DMS153 (cell line): ENCODE results near the gene BAHCC1.

Source experiments
- DNase-seq: peaks from one replicate; lab custom pipeline; 2025; lab: John Stamatoyannopoulos, UW

BAHCC1 gene

DNA sequence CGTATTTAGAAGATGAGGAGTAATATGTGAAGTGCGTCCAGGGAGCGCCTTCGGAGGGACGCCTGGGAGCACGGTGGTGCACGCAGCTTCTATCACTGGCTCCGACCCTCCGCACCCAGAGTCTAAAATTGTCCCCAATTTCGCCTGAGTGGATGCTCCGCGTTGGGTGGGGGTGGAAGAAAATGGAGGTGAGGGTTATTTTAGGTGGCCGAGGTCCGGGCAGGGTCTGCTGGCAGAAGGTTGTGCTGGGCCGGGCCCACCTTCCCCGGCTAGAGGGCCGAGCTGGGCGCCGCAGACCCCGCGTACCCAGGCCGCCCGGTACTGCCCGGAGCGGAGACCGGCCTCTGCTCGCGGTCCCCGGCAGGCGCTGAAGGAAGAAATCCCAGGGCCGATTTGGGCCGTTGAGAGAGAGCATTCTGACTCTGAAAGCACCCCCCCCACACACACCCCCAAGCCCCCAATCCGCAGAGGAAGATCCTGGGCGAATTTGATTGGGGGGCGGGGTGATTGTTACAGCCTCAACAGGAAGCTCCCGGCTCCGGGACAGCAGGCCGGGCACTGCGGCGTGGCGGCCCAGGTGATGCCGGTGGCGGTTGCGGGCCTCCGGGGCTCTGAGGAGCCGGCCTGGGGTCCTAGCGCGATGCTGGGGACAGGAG is 3.0 kb downstream of the BAHCC1 start:
- DNase-seq = no peak

DNA sequence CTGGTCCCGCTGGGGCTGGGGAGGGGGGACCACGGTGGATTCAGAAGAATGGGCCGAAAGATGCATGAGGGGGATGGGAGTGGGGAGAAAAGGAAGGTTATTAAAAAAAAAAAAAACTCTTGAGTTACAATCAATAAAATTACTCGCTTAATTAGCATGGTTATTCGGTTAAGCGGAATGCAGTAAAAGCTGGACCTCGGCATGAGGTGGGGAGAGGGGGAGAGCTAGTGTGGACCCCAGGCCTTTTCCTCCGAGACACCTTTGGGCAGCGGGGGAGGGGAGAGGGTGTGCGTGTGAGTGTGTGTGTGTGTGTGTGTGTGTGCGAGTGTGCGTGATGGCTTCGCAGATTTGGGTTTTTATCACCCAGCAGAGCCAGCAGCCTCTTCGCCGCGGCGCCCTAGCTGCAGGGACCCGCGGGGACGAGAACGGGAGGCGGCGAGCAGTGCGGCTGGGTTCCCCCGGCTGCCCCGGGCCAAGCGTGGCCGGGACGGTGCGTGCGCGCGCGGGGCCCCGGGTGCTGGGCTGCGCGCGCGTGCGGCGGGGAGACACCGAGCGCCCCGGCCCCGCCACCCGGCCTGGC is 3.7 kb downstream of the BAHCC1 start:
- no peak for DNase-seq

DNA sequence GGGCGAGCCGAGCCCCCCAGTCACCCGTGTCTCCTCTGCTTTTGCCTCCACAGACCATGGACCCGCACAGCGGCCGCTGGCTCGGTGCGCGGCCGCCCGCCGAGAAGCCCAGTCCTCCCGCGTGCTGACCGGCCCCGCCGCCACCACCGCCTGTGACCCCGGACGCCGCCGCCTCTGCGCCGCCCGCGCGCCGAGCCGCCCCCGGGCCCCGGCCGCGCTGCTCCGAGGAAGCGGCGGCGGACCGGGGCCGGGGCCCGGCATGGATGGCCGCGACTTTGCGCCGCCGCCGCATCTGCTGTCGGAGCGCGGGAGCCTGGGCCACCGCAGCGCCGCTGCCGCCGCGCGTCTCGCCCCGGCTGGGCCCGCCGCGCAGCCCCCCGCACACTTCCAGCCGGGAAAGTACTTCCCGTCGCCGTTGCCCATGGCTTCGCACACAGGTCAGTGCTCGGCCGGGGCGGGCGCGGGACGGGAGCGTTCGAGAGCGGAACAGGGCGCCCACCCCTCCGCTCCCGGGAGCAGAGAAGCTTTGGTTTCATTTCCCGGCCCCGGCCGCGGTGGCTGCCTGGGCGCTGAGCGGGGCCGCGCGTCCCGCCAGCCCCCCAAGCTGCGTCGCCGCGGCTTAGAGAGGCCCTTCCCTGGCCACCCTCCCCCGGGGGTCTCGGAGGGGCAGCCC is 4.4 kb downstream of the BAHCC1 start:
- no peak for DNase-seq

DNA sequence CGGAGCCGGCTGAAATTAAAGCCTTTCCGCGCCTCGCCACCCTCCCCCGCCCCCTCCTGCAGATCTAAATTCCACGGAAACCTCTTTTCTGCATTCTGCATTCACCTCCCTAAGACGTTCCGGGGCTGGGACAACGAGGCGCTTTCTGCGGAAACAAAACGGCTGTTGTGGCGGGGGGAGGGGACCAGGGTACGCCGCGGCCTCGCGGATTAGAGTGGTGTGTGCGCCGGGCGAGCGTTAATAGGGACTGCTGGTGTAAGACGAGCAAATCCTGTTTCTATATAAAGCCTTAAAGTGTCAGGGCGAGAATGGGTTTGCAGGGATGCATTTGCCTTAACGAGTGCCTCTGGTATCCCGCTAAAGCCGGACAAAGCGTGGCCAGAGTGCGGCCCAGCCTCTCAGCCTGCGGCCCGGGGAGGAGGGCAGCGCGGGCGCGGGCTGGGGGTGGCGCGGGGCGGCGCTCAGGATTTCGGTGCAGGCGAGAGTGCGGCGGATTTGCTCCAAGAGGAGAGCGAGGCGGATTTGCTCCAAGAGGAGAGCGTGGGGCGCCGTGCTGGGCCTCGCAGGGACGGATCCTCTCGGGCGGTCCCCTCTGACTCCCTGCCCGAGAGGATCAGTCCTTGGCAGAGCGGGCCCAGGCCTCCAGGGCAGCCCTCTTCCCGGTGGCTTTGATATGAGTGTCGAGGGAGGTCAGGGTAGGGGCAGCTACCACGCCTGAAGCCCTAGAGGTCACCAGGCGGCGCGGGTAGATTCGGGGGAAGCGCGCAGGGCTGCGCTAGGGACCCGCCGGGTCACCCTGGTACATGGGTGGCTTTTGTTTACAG is 5.1 kb downstream of the BAHCC1 start:
- DNase-seq = no peak

DNA sequence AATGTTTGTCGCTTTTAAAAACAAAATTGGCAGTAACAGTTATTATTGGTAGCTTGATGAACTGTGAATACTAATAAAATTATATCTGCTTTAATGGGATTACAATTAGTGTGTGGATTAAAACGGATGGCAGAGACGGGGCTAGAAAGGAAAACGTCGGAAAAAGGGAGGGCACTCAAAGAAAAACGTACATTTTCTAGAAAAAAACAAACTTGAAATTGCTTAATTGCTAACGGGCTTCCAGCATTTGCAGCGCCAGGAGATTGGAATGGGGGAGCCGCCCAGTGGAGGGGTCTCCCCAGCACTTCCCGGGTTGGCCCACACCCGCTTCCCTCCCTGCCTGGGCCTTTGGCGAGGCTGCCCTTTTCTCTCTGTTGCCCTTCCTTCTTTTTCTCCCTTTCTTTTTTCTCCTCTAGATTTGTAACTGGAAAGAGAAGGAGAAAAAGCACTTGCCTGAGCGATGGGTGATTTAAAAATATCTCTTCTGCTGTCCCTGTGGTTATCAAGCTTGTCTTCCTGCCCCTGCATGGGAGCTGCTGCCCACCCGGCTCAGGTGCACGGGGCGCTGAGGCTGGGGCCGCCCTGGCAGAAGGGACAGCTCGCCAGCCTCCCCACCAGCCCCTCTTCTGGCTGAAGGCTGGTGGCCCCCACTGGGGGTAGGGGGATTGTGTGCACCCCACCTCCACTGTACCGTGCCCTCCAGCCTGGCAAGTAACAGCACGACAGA is 5.9 kb downstream of the BAHCC1 start:
- DNase-seq = no peak

DNA sequence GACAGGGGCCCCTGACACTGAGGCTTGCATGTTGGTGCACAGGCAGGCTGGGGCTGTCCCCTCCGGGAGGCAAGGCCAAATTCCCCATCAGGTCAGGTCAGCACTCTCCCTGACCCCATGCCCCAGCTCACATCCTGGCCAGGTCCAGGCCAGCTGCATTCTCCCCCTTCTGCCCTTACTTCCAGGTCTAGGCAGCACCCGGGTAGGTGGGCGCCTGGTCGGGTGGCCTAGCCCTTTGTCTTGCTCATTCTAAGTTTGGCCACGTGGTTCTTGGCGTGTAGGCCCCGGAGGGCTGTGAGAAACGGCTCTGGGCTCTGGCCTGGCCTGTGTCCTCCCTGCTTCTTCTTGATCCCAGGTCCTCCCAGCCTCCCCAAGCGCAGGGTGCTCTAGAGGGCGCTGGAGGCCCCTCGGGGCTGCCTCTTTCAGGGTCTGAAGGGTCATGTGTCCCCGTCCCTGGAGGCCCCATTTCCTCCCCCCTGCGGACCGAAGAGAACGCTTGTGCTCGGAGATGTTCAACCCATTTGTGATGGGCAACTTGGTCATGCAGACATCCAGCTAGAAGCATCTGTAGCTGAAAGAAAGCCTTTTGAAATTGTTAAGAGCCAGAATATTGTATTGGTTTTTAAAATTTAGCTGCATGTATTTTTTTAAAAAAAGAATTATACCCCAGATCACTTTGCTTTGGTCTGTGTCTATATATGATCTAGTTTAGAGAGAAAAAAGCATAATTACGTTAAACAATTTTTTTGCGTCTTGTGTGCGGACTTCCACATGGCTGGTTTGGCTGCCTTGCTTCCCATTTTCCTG is 6.7 kb downstream of the BAHCC1 start:
- peak; percentile 62 for DNase-seq

DNA sequence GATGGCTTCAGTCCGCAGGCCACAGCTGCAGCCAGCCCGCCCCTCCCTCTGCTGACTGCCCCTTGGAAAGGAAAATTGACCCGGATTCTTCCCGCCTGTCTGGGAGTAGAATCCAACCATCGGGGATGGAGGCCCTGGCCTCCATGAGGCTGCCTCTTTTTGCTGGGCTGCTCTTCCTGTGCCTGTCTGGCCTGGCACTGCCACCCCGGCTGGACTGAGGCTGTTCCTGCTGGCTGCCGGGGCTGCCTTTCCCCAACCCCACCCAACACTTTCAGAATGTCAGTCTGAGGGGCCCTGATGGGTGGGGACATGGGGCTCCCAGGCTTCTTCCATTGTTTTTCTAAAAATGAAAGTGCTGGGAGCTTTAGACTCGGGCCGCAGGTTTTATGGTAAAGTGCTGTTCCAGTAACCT is 7.3 kb downstream of the BAHCC1 start:
- no peak for DNase-seq

DNA sequence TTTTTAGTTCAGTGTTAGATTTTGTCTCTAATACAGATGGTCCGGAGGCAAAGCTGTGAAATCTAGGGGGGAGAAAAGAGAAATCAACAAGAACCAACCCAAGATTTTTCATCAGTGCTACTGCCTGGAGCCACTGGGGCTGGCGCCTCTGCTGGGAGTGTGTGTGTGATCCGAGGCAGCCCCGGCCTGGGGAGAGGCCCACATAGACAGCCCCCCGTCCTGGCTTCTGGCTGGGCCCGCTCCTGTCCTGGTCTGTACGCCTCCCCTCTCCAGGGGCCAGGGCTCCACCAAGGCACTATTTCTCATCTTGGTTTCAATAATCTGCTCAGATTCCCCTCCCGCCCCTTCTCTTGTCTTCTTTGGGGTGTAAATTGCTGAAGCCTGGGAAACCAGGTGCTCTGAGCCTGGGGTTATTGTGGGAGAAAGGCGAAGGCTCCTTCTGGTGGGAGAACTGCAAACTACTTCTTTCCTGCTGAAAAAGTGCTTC is 7.8 kb downstream of the BAHCC1 start:
- DNase-seq = no peak

DNA sequence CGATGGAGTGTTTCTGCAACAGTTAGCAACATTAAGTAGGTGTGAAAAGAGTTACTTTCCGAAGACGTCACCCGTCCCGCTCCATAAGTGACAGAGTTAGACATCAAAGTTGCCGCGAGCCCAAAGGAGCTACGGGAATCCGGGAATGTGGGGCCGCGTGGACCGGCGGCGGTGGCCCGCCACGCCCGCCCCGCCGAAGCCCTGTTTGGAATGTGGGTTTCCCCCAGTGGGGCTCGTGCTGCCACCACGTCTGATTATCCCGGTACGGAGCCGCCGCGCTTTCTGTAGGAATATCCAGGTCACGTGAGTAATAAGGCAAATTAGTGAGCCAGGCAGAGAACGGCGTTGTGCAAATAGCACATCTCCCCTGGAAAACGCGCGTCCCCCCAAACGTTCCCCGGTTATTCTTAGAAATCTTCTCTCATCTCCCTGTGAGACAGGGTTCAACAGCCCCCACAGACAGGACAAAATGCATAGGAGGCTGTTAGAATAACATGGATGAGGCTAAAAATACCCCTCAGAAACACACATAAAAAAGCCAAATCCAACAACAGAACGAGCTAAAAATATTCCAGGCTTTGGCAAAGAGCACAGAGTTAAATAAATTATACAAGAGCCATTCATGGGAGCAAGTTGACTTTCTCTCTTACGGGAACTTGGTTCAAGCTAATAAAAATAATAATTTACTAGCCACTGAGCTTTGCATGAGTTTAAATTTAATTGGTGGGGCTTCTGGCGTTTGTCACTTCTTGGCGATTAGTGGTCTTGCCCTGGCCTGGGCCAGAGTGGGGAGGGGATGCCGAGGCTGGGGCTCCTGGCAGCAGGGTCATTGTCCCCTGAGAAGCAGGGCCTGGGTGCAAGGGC is 8.6 kb downstream of the BAHCC1 start:
- peak; percentile 50 for DNase-seq

DNA sequence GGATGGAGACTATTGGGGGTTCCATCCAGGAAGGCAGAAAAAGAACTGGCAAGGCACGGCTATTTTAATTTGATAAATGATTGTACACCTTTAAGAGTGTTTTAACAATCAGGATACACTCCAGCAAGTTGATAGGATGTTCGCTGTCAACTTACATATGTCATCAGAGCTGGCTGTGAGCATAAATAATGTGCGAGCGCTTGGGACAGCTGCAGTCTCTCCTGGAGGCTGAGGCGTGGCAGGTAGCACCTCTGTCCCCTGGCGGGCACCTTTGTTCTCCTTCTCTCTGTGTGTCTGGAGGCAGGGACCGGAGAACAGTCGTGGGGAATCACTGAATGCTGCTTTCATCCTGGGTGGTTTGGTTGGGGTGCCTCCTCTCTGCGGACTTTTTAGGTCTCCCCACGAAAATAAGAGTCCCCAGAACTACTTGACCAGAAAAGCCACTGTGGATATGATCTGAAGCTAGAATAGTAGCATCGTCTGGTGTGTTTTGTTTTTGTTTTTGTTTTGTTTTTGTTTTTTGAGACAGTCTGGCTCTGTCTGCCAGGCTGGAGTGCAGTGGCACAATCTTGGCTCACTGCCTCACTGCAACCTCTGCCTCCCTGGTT is 9.4 kb downstream of the BAHCC1 start:
- peak; percentile 89 for DNase-seq

DNA sequence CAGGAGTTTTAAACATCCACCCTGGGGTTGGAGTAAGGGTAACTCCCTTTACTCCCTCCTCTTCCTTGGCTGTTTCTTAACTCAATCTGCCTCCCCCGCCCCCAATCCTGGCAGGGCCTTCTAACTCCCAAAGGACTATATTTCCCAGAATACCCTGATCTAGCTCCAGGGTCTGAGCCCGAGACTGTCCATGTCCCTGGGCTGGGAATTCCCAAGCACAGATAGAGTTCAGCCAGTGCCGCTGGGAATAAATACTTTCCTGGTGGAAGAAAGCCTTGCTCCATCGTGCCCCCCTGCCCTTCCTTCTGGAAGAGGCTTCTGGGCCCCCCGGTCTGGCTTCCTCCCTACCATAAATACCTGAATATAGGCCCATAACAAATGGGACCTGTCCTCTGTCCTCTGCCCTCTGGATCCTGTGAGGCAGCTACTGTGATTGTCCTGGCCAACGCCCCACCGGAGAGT is 10.2 kb downstream of the BAHCC1 start:
- no peak for DNase-seq

DNA sequence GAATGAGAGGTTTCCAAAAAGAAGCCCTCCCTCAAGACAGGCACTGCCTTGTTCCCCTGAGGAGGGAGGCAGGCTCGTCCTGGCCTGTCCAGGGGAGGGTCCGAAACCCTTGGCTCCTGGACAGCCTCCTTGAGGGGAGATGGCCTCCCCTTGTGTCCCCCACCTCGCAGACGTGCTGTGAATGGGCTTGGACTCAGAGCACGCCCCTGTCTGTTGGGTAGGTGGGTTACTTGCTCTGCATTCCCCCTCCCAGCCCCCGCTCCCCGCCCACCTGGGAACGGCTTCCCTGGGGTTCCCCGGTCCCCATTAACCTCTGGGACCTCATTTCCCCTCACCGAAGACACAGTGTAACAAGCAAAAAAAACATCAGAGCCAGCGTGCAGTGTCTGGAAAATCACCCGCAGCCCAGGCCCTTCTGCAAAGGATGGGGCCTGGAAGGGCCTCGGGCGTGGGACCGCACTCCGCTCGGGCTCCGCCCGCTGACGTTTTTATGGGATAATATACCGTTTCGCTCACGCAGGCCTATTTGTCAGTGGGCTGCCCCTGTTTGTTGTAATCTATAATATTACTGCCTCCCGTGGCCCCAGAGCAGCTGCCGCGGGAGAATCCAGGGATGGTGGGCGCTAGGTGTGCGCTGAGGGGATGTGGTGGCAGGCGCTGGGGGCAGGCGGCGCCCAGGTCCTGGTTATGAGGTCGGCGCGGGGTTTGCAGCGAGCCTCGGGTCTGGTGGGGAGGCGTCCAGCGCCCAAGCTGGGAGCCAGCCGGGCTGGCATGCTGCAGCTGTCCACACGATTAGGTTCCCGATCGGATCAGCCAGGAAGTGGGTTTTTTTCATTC is 11.1 kb downstream of the BAHCC1 start:
- no peak for DNase-seq

DNA sequence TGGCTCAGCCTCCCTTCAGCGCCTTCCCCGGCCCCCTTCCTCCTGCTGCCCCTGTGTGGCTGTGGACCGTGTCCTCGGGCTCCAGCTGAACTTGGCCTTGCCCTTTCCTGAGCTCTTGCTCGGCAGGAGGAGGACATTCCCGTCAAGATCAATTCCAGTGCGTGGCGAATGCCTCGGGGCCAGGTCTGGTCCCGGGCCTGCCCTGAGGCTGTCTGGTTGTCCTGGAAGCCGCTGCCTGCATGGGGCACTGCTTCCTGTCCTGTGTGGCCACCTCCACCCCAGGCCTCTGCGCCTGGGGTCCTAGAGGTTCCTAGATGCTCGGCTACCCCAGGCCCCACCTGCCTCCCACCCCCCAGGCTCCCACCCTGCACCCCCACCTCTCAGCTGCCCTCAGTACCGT is 12.8 kb downstream of the BAHCC1 start:
- DNase-seq = no peak

DNA sequence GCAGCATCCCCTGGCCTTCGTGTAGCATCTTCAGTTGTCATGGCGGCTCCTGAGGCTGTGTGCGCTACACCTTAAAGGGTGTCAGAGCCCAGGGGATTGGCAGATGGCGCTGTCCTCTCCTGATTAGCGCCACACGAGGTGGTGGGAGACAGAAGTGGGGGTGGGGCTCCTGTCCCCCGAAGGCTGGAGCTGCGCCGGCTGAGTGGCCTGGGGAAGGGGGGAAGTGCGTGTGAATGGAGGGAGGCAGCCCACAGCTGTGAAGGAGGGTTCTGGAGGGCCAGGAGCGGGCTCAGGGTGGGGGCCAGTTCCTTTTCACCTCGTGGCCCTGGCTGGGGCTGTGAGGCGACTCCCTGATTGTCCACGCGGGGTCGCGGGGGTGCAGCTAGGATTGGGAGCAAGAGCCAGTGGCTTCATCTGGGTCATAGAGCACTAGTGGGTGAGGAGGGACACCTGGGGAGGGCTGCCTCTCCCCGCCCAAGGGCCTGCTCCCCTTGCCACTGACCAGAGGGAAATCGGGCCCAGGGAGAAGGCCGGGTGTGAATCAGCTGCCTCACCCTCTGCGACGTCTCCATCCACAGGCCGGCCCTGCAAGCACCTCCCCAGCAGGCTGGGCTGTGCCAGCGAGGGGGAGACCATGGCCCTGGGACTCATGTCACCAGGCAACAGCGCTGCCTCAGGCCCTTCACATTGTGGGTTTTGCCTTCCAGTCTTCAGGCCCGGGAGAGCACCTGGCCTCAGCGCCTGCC is 14.1 kb downstream of the BAHCC1 start:
- peak; percentile 81 for DNase-seq

DNA sequence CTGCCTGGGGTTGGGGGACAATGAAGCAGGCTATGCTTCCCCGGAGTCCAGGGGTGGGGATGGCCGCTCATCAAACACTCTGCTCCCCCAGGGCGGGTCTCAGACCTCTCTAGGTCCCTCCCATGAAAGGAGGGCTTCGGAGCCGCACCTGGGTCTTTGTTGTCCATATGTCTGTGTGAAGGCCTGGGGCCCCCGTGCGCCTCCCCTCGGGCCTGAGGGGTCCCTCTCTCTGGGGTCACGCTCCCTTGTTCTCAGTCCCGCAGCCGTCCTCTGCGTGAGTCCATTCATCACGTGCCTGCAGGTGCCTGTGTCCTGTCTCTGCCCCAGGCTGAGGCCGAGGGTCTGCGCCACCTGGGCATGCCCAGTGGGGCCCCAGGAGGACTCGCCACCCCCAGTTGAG is 15.6 kb downstream of the BAHCC1 start:
- DNase-seq = no peak

DNA sequence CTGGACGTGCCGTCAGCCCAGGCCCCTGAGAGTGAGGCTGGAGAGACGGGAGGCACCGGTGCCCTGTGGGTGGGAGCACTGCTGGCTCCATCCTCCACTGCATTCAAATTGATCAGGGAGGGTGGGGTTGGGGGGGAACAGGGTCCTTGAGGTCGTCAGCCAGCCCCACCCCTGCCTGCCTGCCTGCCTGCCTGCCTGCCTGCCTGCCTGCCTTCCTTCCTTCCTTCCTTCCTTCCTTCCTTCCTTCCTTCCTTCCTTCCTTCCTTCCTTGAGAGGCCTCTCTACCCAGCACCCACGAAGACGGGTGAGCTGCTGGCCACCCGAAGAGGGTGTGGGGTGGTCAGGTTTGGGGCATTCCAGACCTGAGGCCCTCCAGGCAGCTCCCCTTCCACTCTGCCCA is 16.0 kb downstream of the BAHCC1 start:
- DNase-seq = no peak

DNA sequence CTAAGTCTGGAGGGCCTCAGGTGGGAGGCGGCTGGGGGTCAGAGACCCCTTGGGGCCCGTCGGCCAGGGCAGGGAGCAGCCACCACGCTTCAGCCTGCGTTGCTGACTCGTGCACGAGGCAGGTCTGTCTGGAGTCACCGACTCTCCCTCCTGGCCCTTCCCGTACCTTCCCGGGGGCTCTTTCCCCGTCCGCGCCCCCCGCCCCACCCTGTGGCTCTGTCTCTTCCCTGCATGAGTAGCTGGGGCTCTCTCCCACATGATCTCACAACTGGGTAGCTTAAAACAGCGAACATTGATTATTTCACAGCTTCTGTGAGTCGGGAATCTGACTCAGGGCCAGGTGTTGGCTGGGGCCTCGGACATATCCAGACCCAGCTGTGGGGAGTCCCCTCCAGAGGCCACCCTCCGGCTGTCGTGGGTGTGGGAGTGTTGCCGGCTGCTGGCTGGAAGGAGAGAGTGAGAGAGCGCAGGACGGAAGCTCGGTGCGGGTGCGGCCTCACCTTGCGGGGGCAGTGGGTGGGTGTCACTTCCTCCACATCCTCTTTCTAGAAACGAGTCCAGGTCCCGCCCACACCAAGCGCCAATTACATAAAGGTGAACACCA is 17.3 kb downstream of the BAHCC1 start:
- no peak for DNase-seq
